T-helper 22 cell (primary cell): ENCODE measurements around the gene TRIM63.
"Not testable (repeated sequence)": the region's sequence is repeated elsewhere in the genome, so short reads cannot be mapped to it uniquely, and the experiment has no call there.

ENCODE experiments used
- DNase-seq: peaks from one replicate; pipeline ENCODE4 v3.0.0-alpha.2; 2020; ENCODE audit warnings: low read depth

The TRIM63 gene

DNA sequence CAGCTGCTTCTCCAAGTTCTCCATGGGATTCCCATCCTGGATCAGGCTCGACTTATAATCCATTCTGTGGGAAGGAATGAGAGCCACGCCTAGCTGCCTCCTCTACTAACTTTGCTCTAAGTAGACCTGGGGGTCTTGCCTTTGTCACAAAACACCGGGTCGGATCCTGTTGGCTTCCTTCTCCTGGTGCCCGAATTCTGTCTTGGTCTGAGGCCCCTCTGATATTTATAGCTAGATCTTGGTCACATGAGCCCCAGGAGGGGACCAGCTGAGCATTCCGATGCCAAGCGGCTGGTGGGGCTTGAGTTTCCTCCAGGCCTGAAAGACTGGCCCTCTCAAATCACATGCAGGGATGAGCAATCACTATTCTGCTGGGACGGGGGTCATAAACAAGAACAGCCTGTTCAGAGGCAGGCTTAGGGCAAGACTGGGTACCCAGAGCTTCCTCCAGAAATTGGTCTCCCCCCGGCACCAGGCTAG, at the start of gene TRIM63:
Gene TRIM63 (minus strand): TSS at position 199 of the 480 bp plus-strand sequence. CDS start 136 bp downstream, at position 63.
- no peak for DNase-seq

DNA sequence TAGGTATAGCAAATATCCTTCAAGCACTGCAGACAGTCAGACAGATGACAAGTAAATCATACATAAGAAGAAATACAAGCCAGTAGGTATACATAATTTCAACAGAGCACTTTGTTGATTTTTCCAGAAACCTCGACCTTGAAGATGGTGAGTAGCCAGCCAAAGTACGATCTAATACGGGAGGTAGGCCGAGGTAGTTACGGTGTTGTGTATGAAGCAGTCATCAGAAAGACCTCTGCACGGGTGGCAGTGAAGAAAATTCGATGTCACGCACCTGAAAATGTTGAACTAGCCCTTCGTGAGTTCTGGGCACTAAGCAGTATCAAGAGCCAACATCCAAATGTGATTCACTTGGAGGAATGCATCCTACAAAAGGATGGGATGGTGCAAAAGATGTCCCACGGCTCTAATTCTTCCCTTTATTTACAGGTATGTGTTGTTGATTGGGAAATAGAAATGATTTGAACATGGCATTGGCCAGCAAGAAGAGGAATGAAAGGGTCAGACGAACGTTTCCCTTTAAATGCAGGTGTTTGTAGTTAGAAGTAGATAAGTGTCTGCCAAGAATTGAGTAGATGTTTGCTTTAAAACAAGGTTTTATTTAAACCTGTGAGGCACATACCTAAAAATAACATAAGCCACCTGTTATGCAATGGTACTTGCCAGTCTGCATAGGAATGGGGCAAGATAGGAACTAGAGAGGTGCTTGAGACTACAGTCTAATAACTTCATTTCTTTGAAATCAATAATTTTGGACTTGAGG, 46.9 kb upstream of the TRIM63 start:
- no peak for DNase-seq

DNA sequence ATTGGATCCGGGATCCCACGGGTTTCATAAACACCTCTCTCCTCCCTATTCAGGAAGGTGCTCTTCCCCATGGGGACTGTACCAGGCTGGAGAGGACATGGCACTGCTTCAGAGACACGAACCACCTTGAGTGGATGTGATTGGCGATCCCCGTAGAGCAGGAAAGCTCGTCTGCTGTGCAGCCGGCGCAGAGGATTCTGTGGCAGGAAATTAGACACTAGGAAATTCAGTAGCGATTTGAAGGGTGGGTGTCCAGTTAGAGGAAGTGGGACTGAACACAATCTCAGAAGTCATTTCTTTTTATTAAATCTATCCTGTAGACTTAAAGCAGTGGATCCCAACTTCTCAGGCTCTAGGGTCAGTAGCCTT, 45.0 kb upstream of the TRIM63 start:
- DNase-seq: no peak

DNA sequence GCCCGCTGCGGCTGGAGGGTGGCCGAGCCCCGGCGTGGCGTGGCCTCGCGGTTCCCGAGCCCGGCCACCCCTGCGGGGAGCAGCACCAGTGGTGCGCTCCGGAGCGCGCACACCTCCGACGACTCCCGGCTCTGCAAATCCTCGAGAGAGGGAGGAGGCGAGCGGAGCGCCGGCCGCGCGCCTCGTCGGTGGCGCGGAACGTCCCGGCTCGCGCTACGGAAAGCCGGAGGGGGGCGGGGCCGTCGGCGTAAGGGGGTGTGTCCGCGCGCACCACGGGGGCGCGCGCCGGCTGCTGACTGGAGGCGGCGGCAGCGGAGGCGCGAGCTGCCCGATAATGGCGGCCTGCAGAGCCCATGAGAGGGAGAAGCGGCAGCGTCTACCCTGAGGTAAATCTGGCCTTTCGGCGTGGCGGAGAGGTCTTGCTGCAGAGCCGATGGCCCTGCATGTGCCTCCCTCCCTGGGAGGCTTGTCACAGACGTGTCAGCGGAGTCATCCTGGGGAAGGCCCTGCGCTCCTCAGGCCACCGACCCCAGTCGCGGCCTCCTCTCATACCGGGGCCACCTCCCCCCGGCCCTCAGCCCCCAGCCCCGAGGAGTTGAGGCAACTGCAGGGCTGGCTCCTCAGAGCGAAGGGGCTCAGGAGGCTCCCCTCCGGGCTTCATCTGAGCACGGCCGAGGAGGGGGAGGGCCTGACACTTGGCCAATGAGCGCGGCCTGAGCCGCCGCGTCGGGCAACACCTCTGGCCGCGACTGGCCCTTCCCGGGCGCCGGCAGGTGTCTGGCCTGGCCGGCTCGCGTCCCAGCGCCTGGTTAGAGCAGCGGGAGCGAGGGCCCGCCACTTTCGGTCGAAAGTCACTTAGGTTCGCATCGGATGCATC, 44.3 kb upstream of the TRIM63 start, which contains the start of gene PDIK1L:
Gene PDIK1L (plus strand): TSS at position 295 of the 877 bp plus-strand sequence. CDS start 2,485 bp downstream, outside the sequence.
- DNase-seq: peak; percentile 90

DNA sequence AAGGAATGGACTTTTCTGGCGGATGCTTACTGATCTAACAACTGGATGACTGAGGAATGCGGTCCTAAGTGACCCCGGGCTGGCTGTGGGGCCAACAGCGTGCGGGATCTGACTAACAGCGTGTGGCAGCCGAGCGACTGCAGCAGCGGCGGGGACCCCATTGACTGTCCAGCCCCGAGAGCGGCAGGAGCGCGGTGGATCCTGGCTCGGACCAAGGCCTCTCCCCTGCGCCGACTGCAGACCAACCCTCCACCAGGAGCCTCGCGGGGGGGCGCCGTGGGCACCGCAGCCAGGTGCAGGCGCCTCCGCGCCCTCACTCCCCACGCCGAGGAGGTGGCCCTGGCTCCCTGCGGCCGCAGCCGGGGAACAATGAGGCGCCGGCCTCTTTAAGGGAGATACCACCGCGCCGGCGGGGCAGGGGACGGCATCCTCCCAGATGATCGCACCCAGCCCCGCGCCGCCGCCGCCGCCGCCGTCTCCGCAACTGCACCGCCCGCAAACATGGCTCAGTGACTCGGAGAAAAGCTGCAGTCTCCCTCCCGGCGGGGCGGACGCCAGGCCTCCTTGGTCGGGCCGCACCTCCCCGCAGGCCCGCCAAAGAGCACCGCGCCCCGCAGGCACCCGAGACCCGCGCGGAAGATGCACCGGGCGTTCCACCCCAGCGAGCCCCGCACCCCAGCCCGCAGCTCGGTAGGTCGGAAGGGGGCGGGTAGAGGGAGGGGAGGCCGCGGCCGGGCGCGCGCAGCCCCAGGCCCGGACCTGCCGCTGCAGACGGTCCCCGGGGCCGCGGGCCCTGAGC, 43.5 kb upstream of the TRIM63 start:
- peak; percentile 71 for DNase-seq

DNA sequence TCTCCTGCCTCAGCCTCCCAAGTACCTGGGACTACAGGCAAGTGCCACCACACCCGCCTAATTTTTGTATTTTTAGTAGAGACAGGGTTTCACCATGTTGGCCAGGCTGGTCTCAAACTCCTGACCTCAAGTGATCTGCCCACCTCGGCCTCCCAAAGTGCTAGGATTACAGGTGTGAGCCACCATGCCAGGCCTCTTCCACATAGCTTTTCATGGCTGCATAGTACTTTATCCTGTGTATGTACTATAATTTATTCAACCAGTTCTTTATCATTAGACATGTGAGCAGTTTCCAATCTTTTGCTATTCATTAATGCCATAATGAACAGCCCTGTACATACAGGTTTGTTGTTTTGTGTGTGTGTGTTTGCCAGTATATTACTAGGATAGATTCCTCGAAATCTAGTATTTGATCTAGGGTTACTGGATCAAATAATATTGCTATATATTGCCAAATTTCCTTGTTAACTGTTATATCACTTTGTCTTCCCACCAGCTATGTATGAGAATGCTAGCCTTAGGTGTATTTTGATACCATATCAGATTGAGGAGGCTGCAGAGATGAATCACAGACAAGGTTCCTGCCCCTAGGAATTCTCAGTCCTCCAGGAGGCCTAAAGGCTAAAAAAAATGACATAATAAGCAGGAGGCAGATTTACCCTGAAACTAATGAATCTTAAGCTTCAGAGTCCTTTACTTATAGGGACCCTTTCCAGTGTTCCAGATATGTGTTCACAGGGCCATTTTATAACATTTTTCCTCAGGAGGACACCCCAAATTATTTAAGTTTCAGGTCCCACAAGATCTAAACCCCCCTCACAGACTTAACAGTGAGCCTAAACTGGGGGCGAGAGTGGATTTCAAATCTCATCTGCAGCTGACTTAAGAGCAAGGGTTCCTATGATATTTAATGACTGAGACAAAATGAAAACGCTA, 42.1 kb upstream of the TRIM63 start:
- no peak for DNase-seq

DNA sequence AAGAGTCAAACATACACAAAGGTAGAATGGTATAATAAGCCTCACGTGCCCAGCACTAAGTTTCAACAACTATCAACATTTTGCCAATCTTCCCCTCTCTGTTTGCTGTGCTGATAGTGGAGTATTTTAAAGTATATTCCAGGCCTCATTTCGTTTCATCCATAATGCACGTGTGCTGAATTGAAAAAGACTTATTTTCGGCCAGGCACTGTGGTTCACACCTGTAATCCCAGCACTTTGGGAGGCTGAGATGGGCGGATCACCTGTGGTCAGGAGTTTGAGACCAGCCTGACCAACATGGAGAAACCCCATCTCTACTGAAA, 37.8 kb upstream of the TRIM63 start:
- not testable (repeated sequence) for DNase-seq

DNA sequence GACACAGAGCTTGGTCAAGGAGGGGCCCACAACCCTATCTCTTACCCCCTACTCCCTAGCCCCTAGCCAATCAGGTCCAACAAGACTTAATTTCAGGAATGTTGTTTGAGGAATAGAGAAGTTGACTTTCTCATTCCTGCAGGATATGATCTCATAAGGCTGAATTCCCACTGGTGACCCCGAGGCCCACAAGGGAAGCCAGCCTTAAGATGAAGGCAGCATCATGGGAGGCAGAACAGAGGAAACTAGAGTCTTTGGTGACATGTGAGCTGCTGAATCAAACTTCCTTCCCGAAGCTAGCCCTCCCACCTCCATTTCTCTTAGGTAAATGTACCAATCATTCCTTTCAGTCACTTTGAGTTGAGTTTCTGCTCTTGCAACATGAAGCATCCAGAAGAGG, 35.1 kb upstream of the TRIM63 start:
- no peak for DNase-seq

DNA sequence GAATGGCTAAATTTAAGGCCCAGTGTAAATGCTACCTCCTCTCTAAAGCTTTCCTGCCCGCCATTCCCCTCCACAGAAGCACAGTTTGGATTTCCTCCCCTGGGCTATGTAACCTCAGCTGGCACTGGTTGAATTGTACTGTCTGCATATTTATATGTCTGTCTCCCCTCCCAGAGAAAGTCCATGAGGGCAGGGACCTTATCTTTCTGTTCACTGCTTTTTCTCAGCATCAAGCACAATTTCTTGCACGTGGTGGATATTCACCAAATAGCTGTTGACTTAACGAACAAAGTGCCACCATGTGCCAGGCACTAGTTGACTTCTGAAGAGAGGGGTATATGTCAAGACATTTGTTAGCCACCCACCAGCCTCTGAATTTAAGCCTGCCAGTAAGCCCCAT, 34.7 kb upstream of the TRIM63 start:
- no peak for DNase-seq

DNA sequence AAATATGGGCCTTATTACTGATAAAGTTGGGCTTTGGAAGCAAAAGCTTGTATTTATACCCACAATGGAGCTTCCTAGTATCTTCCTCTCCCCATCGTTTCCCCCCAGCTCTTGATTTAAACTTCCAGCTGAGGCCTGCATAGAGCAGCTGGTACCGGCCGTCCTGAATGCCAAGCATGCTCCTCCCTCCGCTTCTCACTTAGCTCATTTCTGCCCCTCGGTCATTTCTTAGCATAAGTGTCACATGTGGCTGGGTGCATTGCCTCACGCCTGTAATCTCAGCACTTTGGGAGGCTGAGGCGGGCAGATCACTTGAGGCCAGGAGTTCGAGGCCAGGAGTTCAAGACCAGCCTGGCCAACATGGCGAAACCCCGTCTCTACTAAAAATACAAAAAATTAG, 32.8 kb upstream of the TRIM63 start:
- not testable (repeated sequence) for DNase-seq

DNA sequence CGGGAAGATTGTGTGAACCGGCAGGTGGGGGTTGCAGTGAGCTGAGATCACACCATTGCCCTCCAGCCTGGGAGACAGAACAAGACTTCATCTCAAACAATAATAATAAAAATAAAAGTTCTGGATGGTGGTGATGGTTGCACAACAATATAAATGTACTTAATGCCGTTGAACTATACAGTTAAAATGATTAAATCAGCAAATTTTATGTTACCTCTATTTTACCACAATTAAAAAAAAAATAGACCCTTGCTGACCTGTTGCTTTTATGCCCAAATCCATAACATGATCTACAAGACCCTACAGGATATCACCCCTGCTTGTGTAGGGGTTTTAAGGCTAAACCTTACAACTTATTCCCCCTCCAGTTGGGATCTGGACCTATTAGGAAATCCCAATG, 32.4 kb upstream of the TRIM63 start:
- no peak for DNase-seq

DNA sequence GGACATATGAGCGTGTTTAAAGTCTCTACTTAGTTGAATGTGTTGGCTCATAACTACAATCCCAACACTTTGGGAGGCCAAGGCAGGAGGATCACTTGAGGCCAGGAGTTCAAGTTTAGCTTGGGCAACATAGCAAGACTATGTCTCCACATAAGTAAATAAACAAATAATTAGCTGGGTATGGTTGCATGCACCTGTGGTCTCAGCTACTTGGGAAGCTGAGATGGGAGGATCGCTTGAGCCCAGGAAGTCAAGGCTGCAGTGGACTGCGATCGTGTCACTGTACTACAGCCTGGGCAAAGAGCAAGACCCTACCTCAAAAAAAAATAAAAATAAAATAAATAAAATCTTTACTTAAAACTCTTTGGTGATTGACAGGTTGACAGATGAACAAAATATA, 31.2 kb upstream of the TRIM63 start:
- no peak for DNase-seq

DNA sequence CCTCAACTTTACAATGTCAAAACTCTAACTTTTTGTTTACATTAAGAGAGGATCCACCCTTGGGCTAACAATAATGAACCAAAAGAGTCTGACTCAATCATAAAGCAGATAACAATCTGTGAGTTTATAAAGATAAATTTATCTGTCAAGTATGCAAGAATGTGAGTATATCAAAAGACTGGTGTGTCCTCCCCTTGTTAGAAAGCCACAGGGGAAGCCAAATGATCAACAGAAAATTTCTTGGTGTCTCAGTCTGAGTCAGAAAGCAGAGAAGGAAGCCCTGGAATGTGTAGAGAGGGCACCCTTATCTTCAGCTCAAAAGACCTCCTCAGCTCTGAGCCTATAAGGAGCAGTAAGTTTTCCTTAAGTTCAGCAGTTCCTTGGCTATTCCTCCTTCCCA, 30.3 kb upstream of the TRIM63 start:
- DNase-seq: no peak

DNA sequence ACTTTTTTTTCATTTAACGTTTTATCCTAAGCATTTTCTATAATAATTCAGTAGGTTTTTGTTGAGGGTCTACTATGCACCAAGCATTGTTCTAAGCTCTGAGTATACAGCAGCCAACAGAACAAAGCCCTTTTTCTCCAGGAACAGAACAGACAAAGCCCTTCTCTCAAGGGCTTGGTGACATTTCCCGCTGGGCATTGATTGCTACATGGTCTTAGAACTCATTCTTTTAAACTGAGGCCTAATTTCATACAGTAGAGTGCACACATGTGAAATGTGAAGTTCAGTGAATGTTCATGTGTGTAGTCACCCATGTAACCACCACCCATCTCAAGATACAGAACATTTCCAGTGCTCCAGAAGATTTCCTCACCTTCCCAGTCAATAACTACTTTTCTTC, 29.0 kb upstream of the TRIM63 start:
- no peak for DNase-seq

DNA sequence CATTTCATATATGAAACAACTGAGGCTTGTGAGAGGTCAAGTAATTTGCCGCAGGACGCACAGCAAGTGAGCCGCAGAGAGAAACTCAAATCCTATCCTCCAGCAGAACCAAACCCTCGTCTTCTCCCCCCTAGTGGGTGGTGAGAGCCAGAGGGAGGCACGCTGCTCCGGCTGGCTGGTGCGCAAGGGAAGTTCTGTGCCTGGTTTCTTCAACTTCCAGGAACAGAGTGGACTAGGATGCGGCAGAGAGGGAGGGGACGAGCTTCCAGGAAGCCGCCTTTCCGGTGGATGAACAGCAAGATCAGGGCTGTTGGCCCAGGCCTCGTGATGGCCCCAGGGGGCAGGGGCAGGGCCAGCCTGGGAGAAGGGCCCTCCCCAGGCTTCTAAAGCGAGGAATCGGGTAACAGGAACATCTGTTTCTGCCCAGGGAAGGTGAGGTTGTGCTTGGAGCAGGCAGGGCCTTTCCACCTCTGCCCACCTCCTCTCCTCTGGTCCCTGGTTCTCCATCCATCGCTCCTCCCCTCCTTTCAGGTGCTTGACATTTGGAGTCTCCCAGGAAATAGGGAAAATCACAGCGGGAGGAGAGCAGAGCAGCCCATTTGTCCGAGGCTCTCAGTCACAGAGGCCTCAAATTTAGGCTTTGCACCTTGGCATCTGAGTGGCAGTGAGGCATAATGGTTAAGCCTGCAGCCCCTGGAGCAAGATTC, 27.4 kb upstream of the TRIM63 start:
- no peak for DNase-seq

DNA sequence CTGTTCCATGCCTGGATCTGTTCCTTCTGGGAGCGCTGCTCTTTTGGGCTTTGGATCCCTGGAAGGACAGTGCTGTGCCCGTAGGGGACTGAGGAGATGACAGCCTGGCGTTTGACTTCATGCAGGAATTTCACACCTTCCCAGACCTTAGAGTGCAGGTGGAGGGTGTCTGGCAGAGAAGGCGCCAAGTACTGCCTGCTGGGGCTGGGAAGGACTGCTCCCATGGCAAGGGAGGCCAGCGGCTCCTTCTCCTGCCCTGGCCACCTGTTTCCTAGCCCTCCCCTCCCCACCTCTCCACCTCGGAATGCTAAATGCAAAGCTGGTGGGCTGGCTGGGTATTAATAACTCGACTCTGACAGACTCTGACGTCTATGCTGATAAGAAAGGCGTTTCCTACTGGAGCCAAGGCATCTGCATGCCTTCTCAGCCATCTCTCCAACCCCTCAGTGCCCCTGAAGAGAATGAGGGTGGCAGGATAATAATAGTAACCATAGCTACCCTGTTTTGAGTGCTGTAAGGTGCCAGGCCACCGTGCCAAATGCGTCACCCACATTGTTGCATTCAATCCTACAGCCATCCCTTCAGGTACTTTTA, 26.7 kb upstream of the TRIM63 start:
- DNase-seq: no peak

DNA sequence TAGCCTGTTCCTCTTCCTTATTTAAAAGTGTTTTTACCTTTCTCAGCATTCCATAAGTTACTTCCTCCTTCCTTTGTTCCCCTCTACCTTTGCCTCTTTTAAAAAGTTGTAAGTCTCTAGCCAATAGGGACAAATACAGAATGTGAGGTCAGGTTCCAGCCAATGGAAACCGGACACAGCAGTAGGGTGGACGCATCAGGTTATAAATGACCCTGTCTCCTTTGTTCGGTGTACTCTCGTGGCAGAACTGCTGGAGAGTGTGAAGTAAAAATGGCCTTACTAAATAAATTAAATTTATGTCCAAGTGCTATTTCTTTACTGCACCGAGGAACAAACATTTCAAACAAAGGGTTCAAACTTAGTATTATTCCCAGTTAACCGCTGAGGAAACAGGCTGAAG, 26.1 kb upstream of the TRIM63 start:
- DNase-seq: not testable (repeated sequence)

DNA sequence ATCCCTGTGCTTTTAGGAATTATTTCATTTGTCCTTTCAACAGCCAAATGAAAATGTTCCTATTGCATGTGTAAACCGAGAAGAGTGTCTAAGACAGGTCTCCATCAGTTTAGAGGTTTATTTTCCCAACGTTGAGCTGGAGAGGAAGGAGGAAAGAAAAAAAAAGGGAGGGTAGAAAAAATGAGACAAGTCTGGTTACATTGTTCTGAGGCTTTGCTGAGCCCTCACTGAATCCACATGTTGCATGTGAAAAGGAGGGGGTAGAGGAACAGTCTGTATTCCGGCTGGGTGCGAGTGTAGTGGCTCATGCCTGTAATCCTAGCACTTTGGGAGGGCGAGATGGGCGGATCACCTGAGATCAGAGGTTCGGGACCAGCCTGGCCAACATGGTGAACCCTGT, 25.0 kb upstream of the TRIM63 start:
- DNase-seq: no peak

DNA sequence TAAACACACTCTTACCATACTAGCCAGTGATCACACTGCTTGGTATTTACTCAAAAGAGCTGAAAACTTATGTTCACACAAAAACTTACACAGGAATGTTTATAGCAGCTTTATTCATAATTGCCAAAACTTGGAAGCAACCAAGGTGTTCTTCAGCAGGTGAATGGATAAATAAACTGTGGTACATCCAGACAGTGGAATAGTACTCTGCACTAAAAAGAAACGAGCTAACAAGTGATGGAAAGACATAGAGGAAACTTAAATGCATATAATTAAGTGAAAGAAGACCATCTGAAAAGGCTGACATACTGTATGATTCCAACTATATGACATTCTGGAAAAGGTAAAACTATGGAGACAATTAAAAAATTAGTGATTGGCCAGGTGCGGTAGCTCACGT, 23.5 kb upstream of the TRIM63 start:
- DNase-seq: no peak

DNA sequence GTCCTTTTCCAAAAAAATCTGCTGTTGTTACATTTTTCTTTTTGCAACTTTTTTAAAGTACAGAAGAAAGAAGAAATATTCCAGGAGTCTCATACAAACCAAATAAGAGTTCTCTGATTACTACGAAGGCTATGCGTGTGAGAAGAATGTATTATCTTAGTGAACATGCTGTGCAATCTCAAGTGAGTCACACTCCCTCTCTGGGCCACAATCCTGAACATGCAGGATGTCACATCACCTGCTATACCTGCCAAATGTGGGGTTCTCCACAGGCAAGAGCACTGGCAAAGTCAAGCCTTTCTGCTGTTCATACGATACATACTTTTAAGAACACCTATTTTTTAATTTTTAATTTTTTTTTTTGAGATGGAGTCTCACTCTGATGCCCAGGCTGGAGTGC, 21.7 kb upstream of the TRIM63 start:
- DNase-seq: no peak
